Panc1 (cell line): Measurements from ENCODE around the gene CREB5. TPM values are rescaled to one million over a fixed set of nuclear protein-coding genes. Genes with fewer than 3 reads are reported as not detected.

Experiments used
- ATAC-seq: fragments of 200-7000 bp; cut with Tn5 transposase; 2 replicates; pipeline ENCODE4 v1.9.1; 2020; ENCODE audit warnings: mild to moderate bottlenecking, moderate library complexity
- BruUV-seq: library from RNA; stranded (reverse); fragments of 400-500 nt; replicated peaks from 2 replicates; lab custom pipeline; 2021; lab: Mats Ljungman, UMichigan
- CTCF ChIA-PET: fragments of 300-600 bp; sonication (Branson Sonifier 250); formaldehyde crosslinking; loops from one replicate; lab custom pipeline; 2022; ENCODE audit warnings: antibody characterized with exemption; lab: Charles Lee
- POLR2A ChIA-PET: fragments of 300-600 bp; sonication (Branson Sonifier 250); formaldehyde crosslinking; loops from one replicate; lab custom pipeline; 2022; ENCODE audit warnings: antibody characterized with exemption; lab: Charles Lee
- DNase-seq: peaks from one replicate; pipeline ENCODE4 v3.0.0-alpha.2; 2010; ENCODE audit warnings: low read depth, low spot score
- H3K27ac ChIP-seq: 2 replicates; pipeline ENCODE4 v1.5.1; 2011; ENCODE audit warnings: mild to moderate bottlenecking, low read length, inconsistent platforms
- H3K27me3 ChIP-seq: fragments of 200-500 bp; sonication (Bioruptor generic); 2 replicates; pipeline ENCODE4 v1.6.0; 2014; ENCODE audit warnings: low read length, inconsistent platforms; ENCODE audit not compliant: control insufficient read depth, insufficient read depth
- H3K36me3 ChIP-seq: fragments of 200-500 bp; sonication (Bioruptor generic); 2 replicates; pipeline ENCODE4 v1.5.1; 2014; ENCODE audit warnings: inconsistent platforms, mild to moderate bottlenecking, low read length, moderate library complexity; ENCODE audit not compliant: control insufficient read depth, insufficient read depth
- H3K4me1 ChIP-seq: 2 replicates; pipeline ENCODE4 v1.5.1; 2011; ENCODE audit warnings: inconsistent platforms, mild to moderate bottlenecking, low read length, moderate library complexity; ENCODE audit not compliant: control insufficient read depth, insufficient read depth
- H3K4me3 ChIP-seq, 2 experiments: 2 replicates each; pipeline ENCODE4 v1.5.1; 2011 to 2012; ENCODE audit warnings: low read depth in 2 of 2, low read length in 2 of 2, mild to moderate bottlenecking in 2 of 2, inconsistent platforms in 1 of 2, moderate library complexity in 1 of 2
- H3K9me3 ChIP-seq: fragments of 200-500 bp; sonication (Bioruptor generic); 2 replicates; pipeline ENCODE4 v1.5.1; 2014; ENCODE audit warnings: low read depth, mild to moderate bottlenecking, inconsistent platforms, low read length, moderate library complexity; ENCODE audit not compliant: control insufficient read depth, insufficient read depth
- POLR2AphosphoS5 ChIP-seq: IDR thresholded peaks from 2 replicates; pipeline ENCODE4 v1.6.1; 2012; ENCODE audit warnings: mild to moderate bottlenecking, low read depth, low read length, moderate library complexity
- TCF7L2 ChIP-seq: IDR thresholded peaks from 2 replicates; pipeline ENCODE4 v1.6.1; 2011; ENCODE audit warnings: mild to moderate bottlenecking, low read depth, low read length, inconsistent platforms
- in situ Hi-C: cut with HindIII; loops from 2 replicates; pipeline ENCODE4 v1.10.0; 2016; ENCODE audit warnings: low sequenced_read_pairs, low pct_unique_long_range_greater_than_20kb
- intact Hi-C: fragments of 100-400 bp; cut with micrococcal nuclease; formaldehyde crosslinking; loops from one replicate; pipeline ENCODE4 v1.10.0; 2022; ENCODE audit not compliant: unreplicated experiment
- total RNA-seq: library from RNA; stranded (reverse); gene quantifications from one replicate; pipeline ENCODE4 v1.2.1, GENCODE V29; 2021; ENCODE audit not compliant: unreplicated experiment
- TF ChIP-seq, protein P1 (sequence below), 2 experiments: IDR thresholded peaks; 2 replicates each; pipeline ENCODE4 v1.6.1; 2011 to 2012; ENCODE audit warnings: low read depth in 2 of 2, control low read depth in 1 of 2, low read length in 1 of 2, mild to moderate bottlenecking in 1 of 2, moderate library complexity in 1 of 2; ENCODE audit not compliant: insufficient read depth in 1 of 2
- TF ChIP-seq, protein P2 (sequence below): fragments of 450-650 bp; IDR thresholded peaks from 2 replicates; pipeline ENCODE4 v1.5.1; 2017; ENCODE audit warnings: mild to moderate bottlenecking

Gene CREB5
- total RNA-seq, 1 experiment from 2014 or later, result 3.1 TPM

DNA sequence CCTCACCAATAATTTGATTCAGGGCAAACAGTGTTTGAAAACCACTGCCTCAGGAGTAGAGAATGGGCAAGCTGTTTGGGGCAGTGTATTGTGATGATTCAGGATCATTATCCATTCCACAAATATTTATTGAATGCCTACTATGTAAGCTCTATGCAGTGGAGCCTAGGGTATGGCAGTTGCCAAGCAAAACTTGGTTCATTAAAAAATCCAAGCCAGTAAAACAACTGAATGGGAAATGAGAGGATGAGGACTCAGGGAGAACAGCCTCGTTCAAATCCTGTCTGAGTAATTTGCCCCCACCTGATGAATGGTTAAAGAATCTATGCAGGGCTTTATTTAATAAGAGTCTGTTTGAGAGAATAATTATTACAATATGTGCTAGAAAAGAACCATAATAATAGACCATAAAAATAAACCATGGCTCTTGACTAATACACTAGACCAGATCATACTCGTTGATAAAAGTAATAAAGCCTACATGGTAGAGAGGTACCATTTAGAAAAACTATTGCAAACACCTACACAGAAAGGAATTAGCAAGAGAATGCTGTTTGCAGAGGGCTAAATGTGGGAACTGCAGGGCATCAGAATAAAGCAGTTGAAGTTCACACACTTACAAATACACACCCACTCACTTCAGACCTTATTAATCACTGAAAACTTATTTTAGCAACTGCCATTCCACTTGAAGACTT is 71.7 kb downstream of the CREB5 start:
- DNase-seq, result no peak
- H3K27ac ChIP-seq, result no peak overlapping the region
- in situ Hi-C loops, result no loop called here
- peak; percentile 42; the same call in 1 of the 2 replicates for ATAC-seq
- H3K4me3 ChIP-seq, result no peak overlapping the region
- peaks cover 3% of the 10 kb centered on the region for H3K27me3 ChIP-seq
- ChIA-PET CTCF (no interaction called here), POLR2A (no interaction called here)
- H3K4me1 ChIP-seq, result no peaks in the 10 kb centered on the region; the same call in 1 of the 2 replicates
- TF ChIP-seq, protein P1, sequence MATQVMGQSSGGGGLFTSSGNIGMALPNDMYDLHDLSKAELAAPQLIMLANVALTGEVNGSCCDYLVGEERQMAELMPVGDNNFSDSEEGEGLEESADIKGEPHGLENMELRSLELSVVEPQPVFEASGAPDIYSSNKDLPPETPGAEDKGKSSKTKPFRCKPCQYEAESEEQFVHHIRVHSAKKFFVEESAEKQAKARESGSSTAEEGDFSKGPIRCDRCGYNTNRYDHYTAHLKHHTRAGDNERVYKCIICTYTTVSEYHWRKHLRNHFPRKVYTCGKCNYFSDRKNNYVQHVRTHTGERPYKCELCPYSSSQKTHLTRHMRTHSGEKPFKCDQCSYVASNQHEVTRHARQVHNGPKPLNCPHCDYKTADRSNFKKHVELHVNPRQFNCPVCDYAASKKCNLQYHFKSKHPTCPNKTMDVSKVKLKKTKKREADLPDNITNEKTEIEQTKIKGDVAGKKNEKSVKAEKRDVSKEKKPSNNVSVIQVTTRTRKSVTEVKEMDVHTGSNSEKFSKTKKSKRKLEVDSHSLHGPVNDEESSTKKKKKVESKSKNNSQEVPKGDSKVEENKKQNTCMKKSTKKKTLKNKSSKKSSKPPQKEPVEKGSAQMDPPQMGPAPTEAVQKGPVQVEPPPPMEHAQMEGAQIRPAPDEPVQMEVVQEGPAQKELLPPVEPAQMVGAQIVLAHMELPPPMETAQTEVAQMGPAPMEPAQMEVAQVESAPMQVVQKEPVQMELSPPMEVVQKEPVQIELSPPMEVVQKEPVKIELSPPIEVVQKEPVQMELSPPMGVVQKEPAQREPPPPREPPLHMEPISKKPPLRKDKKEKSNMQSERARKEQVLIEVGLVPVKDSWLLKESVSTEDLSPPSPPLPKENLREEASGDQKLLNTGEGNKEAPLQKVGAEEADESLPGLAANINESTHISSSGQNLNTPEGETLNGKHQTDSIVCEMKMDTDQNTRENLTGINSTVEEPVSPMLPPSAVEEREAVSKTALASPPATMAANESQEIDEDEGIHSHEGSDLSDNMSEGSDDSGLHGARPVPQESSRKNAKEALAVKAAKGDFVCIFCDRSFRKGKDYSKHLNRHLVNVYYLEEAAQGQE (IDR thresholded peaks at IDR 0.05; ENCODE audit: insufficient read depth in 1 of 2, low read depth in 2 of 2, low read length in 1 of 2), result no peak
- TF ChIP-seq TCF7L2 (no peak), POLR2AphosphoS5 (no peak)
- TF ChIP-seq, protein P2, sequence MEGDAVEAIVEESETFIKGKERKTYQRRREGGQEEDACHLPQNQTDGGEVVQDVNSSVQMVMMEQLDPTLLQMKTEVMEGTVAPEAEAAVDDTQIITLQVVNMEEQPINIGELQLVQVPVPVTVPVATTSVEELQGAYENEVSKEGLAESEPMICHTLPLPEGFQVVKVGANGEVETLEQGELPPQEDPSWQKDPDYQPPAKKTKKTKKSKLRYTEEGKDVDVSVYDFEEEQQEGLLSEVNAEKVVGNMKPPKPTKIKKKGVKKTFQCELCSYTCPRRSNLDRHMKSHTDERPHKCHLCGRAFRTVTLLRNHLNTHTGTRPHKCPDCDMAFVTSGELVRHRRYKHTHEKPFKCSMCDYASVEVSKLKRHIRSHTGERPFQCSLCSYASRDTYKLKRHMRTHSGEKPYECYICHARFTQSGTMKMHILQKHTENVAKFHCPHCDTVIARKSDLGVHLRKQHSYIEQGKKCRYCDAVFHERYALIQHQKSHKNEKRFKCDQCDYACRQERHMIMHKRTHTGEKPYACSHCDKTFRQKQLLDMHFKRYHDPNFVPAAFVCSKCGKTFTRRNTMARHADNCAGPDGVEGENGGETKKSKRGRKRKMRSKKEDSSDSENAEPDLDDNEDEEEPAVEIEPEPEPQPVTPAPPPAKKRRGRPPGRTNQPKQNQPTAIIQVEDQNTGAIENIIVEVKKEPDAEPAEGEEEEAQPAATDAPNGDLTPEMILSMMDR, result no peak
- H3K36me3 ChIP-seq, result no peaks in the 10 kb centered on the region
- no peaks in the 10 kb centered on the region for H3K9me3 ChIP-seq
- intact Hi-C loops, result no loop called here
- BruUV-seq, result no TSS peak

- TF ChIP-seq POLR2AphosphoS5 (no peak), TCF7L2 (no peak)
- TF ChIP-seq, protein P1 (IDR thresholded peaks at IDR 0.05; ENCODE audit: insufficient read depth in 1 of 2, low read depth in 2 of 2, low read length in 1 of 2), result no peak
- TF ChIP-seq, protein P2, result no peak
- Histone ChIP-seq H3K27me3 (peaks cover 3% of the 10 kb centered on the region), H3K27ac (no peak overlapping the region), H3K36me3 (no peaks in the 10 kb centered on the region), H3K4me3 (no peak overlapping the region), H3K4me1 (no peaks in the 10 kb centered on the region; the same call in 1 of the 2 replicates), H3K9me3 (no peaks in the 10 kb centered on the region)
- in situ Hi-C loops, result no loop called here
- ATAC-seq, result no peak
- BruUV-seq, result no TSS peak
- ChIA-PET CTCF (no interaction called here), POLR2A (no interaction called here)
- intact Hi-C loops, result no loop called here
- no peak for DNase-seq
Measured at GRCh38 chr7:28484606-28484935, 72.3 kb downstream of the CREB5 start.
